Activated CD4-positive, alpha-beta memory T cell treated with anti-CD3 and anti-CD28 coated beads for 36 hours (primary cell): ENCODE results near the gene PHOSPHO1. TPM values are rescaled to one million over a fixed set of nuclear protein-coding genes. Genes with fewer than 3 reads are reported as not detected.

Experiments
- CTCF ChIA-PET: fragments of 350-600 bp; sonication (Branson Sonifier 250); formaldehyde crosslinking; loops from one replicate; lab custom pipeline; 2021; ENCODE audit warnings: antibody characterized with exemption, inconsistent platforms; lab: Charles Lee
- POLR2A ChIA-PET: fragments of 350-600 bp; sonication (Branson Sonifier 250); formaldehyde crosslinking; loops from one replicate; lab custom pipeline; 2021; ENCODE audit warnings: antibody characterized with exemption; lab: Charles Lee
- DNase-seq: peaks from one replicate; pipeline ENCODE4 v3.0.0-alpha.2; 2020
- H3K27ac Mint-ChIP-seq: one replicate; pipeline ENCODE4 v1.8.0; 2021; ENCODE audit warnings: mixed read lengths
- H3K27me3 Mint-ChIP-seq: one replicate; pipeline ENCODE4 v1.8.0; 2021; ENCODE audit warnings: mixed read lengths
- H3K36me3 Mint-ChIP-seq: one replicate; pipeline ENCODE4 v1.8.0; 2021; ENCODE audit warnings: mixed read lengths
- H3K4me1 Mint-ChIP-seq: one replicate; pipeline ENCODE4 v1.8.0; 2021; ENCODE audit warnings: low read depth, mixed read lengths
- H3K4me3 Mint-ChIP-seq: one replicate; pipeline ENCODE4 v1.8.0; 2021; ENCODE audit warnings: mild to moderate bottlenecking, mixed read lengths
- H3K9me3 Mint-ChIP-seq: one replicate; pipeline ENCODE4 v1.8.0; 2021; ENCODE audit warnings: mixed read lengths
- intact Hi-C: fragments of 100-400 bp; cut with micrococcal nuclease; formaldehyde crosslinking; loops from one replicate; pipeline ENCODE4 v1.15.1; 2023
- total RNA-seq, 2 experiments: library from RNA; stranded (reverse); gene quantifications; one replicate each; pipeline ENCODE4 v1.2.3, GENCODE V29; 2021

PHOSPHO1 gene
- total RNA-seq, 2 experiments from 2014 or later: not detected

GRCh38 chr17:49241692-49242397 lies 11.3 kb upstream of the PHOSPHO1 start:
- POLR2A ChIA-PET: no interaction called here
- DNase-seq: no peak
- Mint-ChIP-seq H3K4me3 (no peak overlapping the region), H3K4me1 (no peaks in the 10 kb centered on the region), H3K27ac (no peak overlapping the region), H3K36me3 (no peaks in the 10 kb centered on the region), H3K9me3 (no peaks in the 10 kb centered on the region), H3K27me3 (no peaks in the 10 kb centered on the region)
- intact Hi-C loops: no loop called here
- CTCF ChIA-PET: interaction anchor here (1.8 kb wide), 1 partner anchor 62 kb away, joined by 7 read pairs; no protein-coding TSS in a partner anchor

- Mint-ChIP-seq H3K27ac (no peak overlapping the region), H3K4me1 (no peaks in the 10 kb centered on the region), H3K36me3 (no peaks in the 10 kb centered on the region), H3K9me3 (no peaks in the 10 kb centered on the region), H3K4me3 (no peak overlapping the region), H3K27me3 (no peaks in the 10 kb centered on the region)
- CTCF ChIA-PET: interaction anchor here (1.8 to 2.6 kb wide), 2 partner anchors 14 to 61 kb away, joined by 7 to 22 read pairs; no protein-coding TSS in a partner anchor
- POLR2A ChIA-PET: no interaction called here
- no peak for DNase-seq
- intact Hi-C loops: no loop called here
Observed at GRCh38 chr17:49241040-49241439, 10.5 kb upstream of the PHOSPHO1 start.

- H3K27ac Mint-ChIP-seq: no peak overlapping the region
- no peaks in the 10 kb centered on the region for H3K36me3 Mint-ChIP-seq
- ChIA-PET POLR2A (no interaction called here), CTCF (interaction anchor here (1.5 to 2.6 kb wide), 2 partner anchors 13 to 16 kb away, joined by 3 to 22 read pairs; no protein-coding TSS in a partner anchor)
- no peaks in the 10 kb centered on the region for H3K27me3 Mint-ChIP-seq
- no peak overlapping the region for H3K4me3 Mint-ChIP-seq
- no peak for DNase-seq
- H3K4me1 Mint-ChIP-seq: no peaks in the 10 kb centered on the region
- H3K9me3 Mint-ChIP-seq: no peaks in the 10 kb centered on the region
- intact Hi-C loops: no loop called here
Observed at GRCh38 chr17:49240619-49241018, 10.0 kb upstream of the PHOSPHO1 start.

GRCh38 chr17:49239963-49240362 lies 9.4 kb upstream of the PHOSPHO1 start:
- intact Hi-C loops: no loop called here
- Mint-ChIP-seq H3K9me3 (no peaks in the 10 kb centered on the region), H3K4me3 (no peak overlapping the region), H3K36me3 (no peaks in the 10 kb centered on the region), H3K27ac (no peak overlapping the region), H3K27me3 (no peaks in the 10 kb centered on the region), H3K4me1 (no peaks in the 10 kb centered on the region)
- ChIA-PET POLR2A (no interaction called here), CTCF (interaction anchor here (1.5 to 2.6 kb wide), 2 partner anchors 13 to 16 kb away, joined by 3 to 22 read pairs; no protein-coding TSS in a partner anchor)
- no peak for DNase-seq

GRCh38 chr17:49235896-49236295 lies 5.3 kb upstream of the PHOSPHO1 start:
- Mint-ChIP-seq H3K4me3 (no peak overlapping the region), H3K4me1 (peaks cover 3% of the 10 kb centered on the region), H3K9me3 (no peaks in the 10 kb centered on the region), H3K27me3 (peaks cover 6% of the 10 kb centered on the region), H3K36me3 (no peaks in the 10 kb centered on the region), H3K27ac (no peak overlapping the region)
- intact Hi-C loops: no loop called here
- CTCF ChIA-PET: interaction anchor here (0.9 to 2.8 kb wide), 2 partner anchors 9 to 13 kb away, joined by 3 to 8 read pairs; no protein-coding TSS in a partner anchor
- no peak for DNase-seq
- POLR2A ChIA-PET: no interaction called here

GRCh38 chr17:49234509-49235080 lies 4.0 kb upstream of the PHOSPHO1 start:
- no peak for DNase-seq
- Mint-ChIP-seq H3K27ac (no peak overlapping the region), H3K4me3 (no peak overlapping the region), H3K27me3 (peaks cover 7% of the 10 kb centered on the region), H3K36me3 (no peaks in the 10 kb centered on the region), H3K4me1 (peaks cover 6% of the 10 kb centered on the region), H3K9me3 (no peaks in the 10 kb centered on the region)
- intact Hi-C loops: no loop called here
- CTCF ChIA-PET: interaction anchor here (1.5 kb wide), 1 partner anchor 55 kb away, joined by 6 read pairs; no protein-coding TSS in a partner anchor
- POLR2A ChIA-PET: no interaction called here

- CTCF ChIA-PET: interaction anchor here (0.6 to 8.7 kb wide), 4 partner anchors 28 to 263 kb away, joined by 3 to 187 read pairs (median 4); partner anchors contain the start of gene NGFR
- Mint-ChIP-seq H3K27me3 (peaks cover 17% of the 10 kb centered on the region), H3K36me3 (no peaks in the 10 kb centered on the region), H3K27ac (no peak overlapping the region), H3K4me3 (peak overlapping the region; percentile 74), H3K9me3 (no peaks in the 10 kb centered on the region), H3K4me1 (peaks cover 7% of the 10 kb centered on the region)
- DNase-seq: no peak
- intact Hi-C loops: no loop called here
- POLR2A ChIA-PET: no interaction called here
Observed at GRCh38 chr17:49231563-49231894, 942 bp upstream of the PHOSPHO1 start.

- POLR2A ChIA-PET: interaction anchor here (1.9 kb wide), 1 partner anchor 38 kb away, joined by 6 read pairs; no protein-coding TSS in a partner anchor
- no peaks in the 10 kb centered on the region for H3K36me3 Mint-ChIP-seq
- intact Hi-C loops: no loop called here
- CTCF ChIA-PET: interaction anchor here (0.5 to 8.7 kb wide), 7 partner anchors 9 to 373 kb away, joined by 3 to 187 read pairs (median 4); no protein-coding TSS in a partner anchor
- H3K27me3 Mint-ChIP-seq: peaks cover 24% of the 10 kb centered on the region
- peak overlapping the region; percentile 74 for H3K4me3 Mint-ChIP-seq
- no peak overlapping the region for H3K27ac Mint-ChIP-seq
- H3K9me3 Mint-ChIP-seq: no peaks in the 10 kb centered on the region
- no peak for DNase-seq
- H3K4me1 Mint-ChIP-seq: peaks cover 7% of the 10 kb centered on the region
Observed at GRCh38 chr17:49229805-49230600, 584 bp downstream of the PHOSPHO1 start.

- intact Hi-C loops: no loop called here
- DNase-seq: no peak
- Mint-ChIP-seq H3K27ac (no peak overlapping the region), H3K27me3 (peaks cover 27% of the 10 kb centered on the region), H3K4me3 (peak overlapping the region; percentile 21), H3K36me3 (no peaks in the 10 kb centered on the region), H3K4me1 (peaks cover 10% of the 10 kb centered on the region), H3K9me3 (no peaks in the 10 kb centered on the region)
- ChIA-PET POLR2A (interaction anchor here (1.9 kb wide), 1 partner anchor 37 kb away, joined by 6 read pairs; no protein-coding TSS in a partner anchor), CTCF (interaction anchor here (0.5 to 8.7 kb wide), 7 partner anchors 13 to 374 kb away, joined by 3 to 187 read pairs (median 4); no protein-coding TSS in a partner anchor)
Observed at GRCh38 chr17:49229076-49229804, 1.3 kb downstream of the PHOSPHO1 start.

GRCh38 chr17:49227436-49228261 lies 2.9 kb downstream of the PHOSPHO1 start:
- H3K4me3 Mint-ChIP-seq: no peak overlapping the region
- H3K4me1 Mint-ChIP-seq: peaks cover 23% of the 10 kb centered on the region
- H3K9me3 Mint-ChIP-seq: no peaks in the 10 kb centered on the region
- H3K27ac Mint-ChIP-seq: peak overlapping the region; percentile 26
- intact Hi-C loops: loop anchor here (1.0 to 2.0 kb wide), 2 partner anchors 47 to 167 kb away; no protein-coding TSS in a partner anchor
- H3K27me3 Mint-ChIP-seq: peaks cover 30% of the 10 kb centered on the region
- POLR2A ChIA-PET: interaction anchor here (0.5 kb wide), 1 partner anchor 16 kb away, joined by 3 read pairs; no protein-coding TSS in a partner anchor
- CTCF ChIA-PET: interaction anchor here (0.7 to 8.7 kb wide), 29 partner anchors 9 to 552 kb away, joined by 3 to 187 read pairs (median 4); partner anchors contain the start of genes ABI3, GNGT2, PHB1 and SNF8
- DNase-seq: peak; percentile 84
- H3K36me3 Mint-ChIP-seq: peaks cover under 1% of the 10 kb centered on the region
